WTC11 (cell line): ENCODE results near the gene TSPAN31. TPM values are rescaled to one million over a fixed set of nuclear protein-coding genes. Genes with fewer than 3 reads are reported as not detected.

Experiments used
- ATAC-seq: fragments of 200-7000 bp; cut with Tn5 transposase; 2 replicates; pipeline ENCODE4 v1.10.0; 2021; ENCODE audit warnings: mild to moderate bottlenecking, moderate library complexity
- CTCF ChIA-PET: fragments of 300-600 bp; sonication (Branson Sonifier 250); formaldehyde crosslinking; loops from one replicate; lab custom pipeline; 2021; ENCODE audit warnings: antibody characterized with exemption; lab: Charles Lee
- POLR2A ChIA-PET: fragments of 350-600 bp; sonication (Branson Sonifier 250); formaldehyde crosslinking; loops from one replicate; lab custom pipeline; 2021; ENCODE audit warnings: antibody characterized with exemption; lab: Charles Lee
- DNase-seq: peaks from one replicate; pipeline ENCODE4 v3.0.0; 2021; ENCODE audit warnings: low spot score
- H3K27ac Mint-ChIP-seq: 2 replicates; pipeline ENCODE4 v1.8.0; 2021; ENCODE audit warnings: mixed read lengths
- H3K27me3 Mint-ChIP-seq: 2 replicates; pipeline ENCODE4 v1.8.0; 2021; ENCODE audit warnings: low read depth, mild to moderate bottlenecking, moderate library complexity, mixed read lengths
- H3K36me3 Mint-ChIP-seq: 2 replicates; pipeline ENCODE4 v1.8.0; 2021; ENCODE audit warnings: mixed read lengths
- H3K4me1 Mint-ChIP-seq: 2 replicates; pipeline ENCODE4 v1.8.0; 2022; ENCODE audit warnings: mixed read lengths
- H3K4me3 Mint-ChIP-seq: 2 replicates; pipeline ENCODE4 v1.8.0; 2021; ENCODE audit warnings: mild to moderate bottlenecking, moderate library complexity, mixed read lengths
- H3K9me3 Mint-ChIP-seq: 2 replicates; pipeline ENCODE4 v1.8.0; 2021; ENCODE audit warnings: mixed read lengths
- E2F5 ChIP-seq: sonication (generic); formaldehyde crosslinking; IDR thresholded peaks from 2 replicates; pipeline ENCODE4 v1.8.1; 2022; ENCODE audit warnings: mild to moderate bottlenecking, moderate library complexity, missing genetic modification reagents
- ETV6 ChIP-seq: sonication (generic); formaldehyde crosslinking; IDR thresholded peaks from 2 replicates; pipeline ENCODE4 v1.8.1; 2022; ENCODE audit warnings: mild to moderate bottlenecking, missing genetic modification reagents
- IRF1 ChIP-seq: sonication (generic); formaldehyde crosslinking; IDR thresholded peaks from 2 replicates; pipeline ENCODE4 v1.8.0; 2023; ENCODE audit warnings: missing genetic modification reagents
- KAT7 ChIP-seq: sonication (generic); formaldehyde crosslinking; IDR thresholded peaks from 2 replicates; pipeline ENCODE4 v1.8.1; 2023; ENCODE audit warnings: missing genetic modification reagents, mild to moderate bottlenecking, borderline replicate concordance
- NR1H2 ChIP-seq: sonication (generic); formaldehyde crosslinking; IDR thresholded peaks from 2 replicates; pipeline ENCODE4 v1.9.0; 2021; ENCODE audit warnings: mild to moderate bottlenecking, moderate library complexity, missing genetic modification reagents
- PRDM15 ChIP-seq: sonication (generic); formaldehyde crosslinking; IDR thresholded peaks from 2 replicates; pipeline ENCODE4 v1.8.0; 2022; ENCODE audit warnings: missing genetic modification reagents
- PREB ChIP-seq: sonication (generic); formaldehyde crosslinking; IDR thresholded peaks from 2 replicates; pipeline ENCODE4 v1.8.1; 2022; ENCODE audit warnings: mild to moderate bottlenecking, missing genetic modification reagents, moderate library complexity, borderline replicate concordance
- RELA ChIP-seq: sonication (generic); formaldehyde crosslinking; IDR thresholded peaks from 2 replicates; pipeline ENCODE4 v1.8.1; 2022; ENCODE audit warnings: missing genetic modification reagents, mild to moderate bottlenecking, borderline replicate concordance
- RORB ChIP-seq: fragments of 250-450 bp; sonication (Bioruptor Pico); IDR thresholded peaks from 2 replicates; pipeline ENCODE4 v1.9.0; 2021; ENCODE audit warnings: mild to moderate bottlenecking
- SMAD3 ChIP-seq: sonication (generic); formaldehyde crosslinking; IDR thresholded peaks from 2 replicates; pipeline ENCODE4 v1.8.0; 2022; ENCODE audit warnings: missing genetic modification reagents, mild to moderate bottlenecking, borderline replicate concordance
- SOX15 ChIP-seq: fragments of 250-450 bp; sonication (Bioruptor Pico); IDR thresholded peaks from 2 replicates; pipeline ENCODE4 v1.9.0; 2021; ENCODE audit warnings: mild to moderate bottlenecking
- SP1 ChIP-seq: sonication (generic); formaldehyde crosslinking; conservative IDR thresholded peaks from 2 replicates; pipeline ENCODE4 v1.8.1; 2022; ENCODE audit warnings: missing genetic modification reagents
- USF1 ChIP-seq: sonication (generic); formaldehyde crosslinking; IDR thresholded peaks from 2 replicates; pipeline ENCODE4 v1.8.0; 2022; ENCODE audit warnings: mild to moderate bottlenecking, missing genetic modification reagents
- USF2 ChIP-seq: sonication (generic); formaldehyde crosslinking; IDR thresholded peaks from 2 replicates; pipeline ENCODE4 v1.8.1; 2023; ENCODE audit warnings: mild to moderate bottlenecking, missing genetic modification reagents, moderate library complexity
- ZBTB21 ChIP-seq: sonication (generic); formaldehyde crosslinking; IDR thresholded peaks from 2 replicates; pipeline ENCODE4 v1.8.1; 2023; ENCODE audit warnings: mild to moderate bottlenecking, missing genetic modification reagents, borderline replicate concordance
- ZNF232 ChIP-seq: sonication (generic); formaldehyde crosslinking; IDR thresholded peaks from 2 replicates; pipeline ENCODE4 v1.8.0; 2022; ENCODE audit warnings: mild to moderate bottlenecking, missing genetic modification reagents
- ZNF396 ChIP-seq: fragments of 250-450 bp; sonication (Bioruptor Pico); IDR thresholded peaks from 2 replicates; pipeline ENCODE4 v1.8.0; 2021; ENCODE audit warnings: mild to moderate bottlenecking, moderate library complexity, borderline replicate concordance
- ZNF423 ChIP-seq: fragments of 250-450 bp; sonication (Bioruptor Pico); IDR thresholded peaks from 2 replicates; pipeline ENCODE4 v2.1.2; 2022; ENCODE audit warnings: mild to moderate bottlenecking, moderate library complexity
- ZSCAN18 ChIP-seq: fragments of 250-450 bp; sonication (Bioruptor Pico); IDR thresholded peaks from 2 replicates; pipeline ENCODE4 v2.1.2; 2022; ENCODE audit warnings: mild to moderate bottlenecking, moderate library complexity
- total RNA-seq: library from RNA; stranded (reverse); gene quantifications from 3 replicates; pipeline ENCODE4 v1.2.3, GENCODE V29; 2021

Gene TSPAN31
- total RNA-seq, 1 experiment from 2014 or later: 9.9 TPM

GRCh38 chr12:57760347-57760982, 15.6 kb downstream of the TSPAN31 start (continued):
- TF ChIP-seq USF2 (CRISPR knock-in tag) (no peak), ZNF423 (CRISPR knock-in tag) (no peak), E2F5 (CRISPR knock-in tag) (no peak), NR1H2 (CRISPR knock-in tag) (no peak), PRDM15 (no peak), RELA (CRISPR knock-in tag) (no peak), ZNF396 (CRISPR knock-in tag) (no peak)

GRCh38 chr12:57761391-57761998, 16.7 kb downstream of the TSPAN31 start:
- ChIA-PET POLR2A (no interaction called here), CTCF (no interaction called here)
- no peak for DNase-seq
- Mint-ChIP-seq H3K9me3 (no peaks in the 10 kb centered on the region), H3K4me3 (no peak overlapping the region), H3K36me3 (no peaks in the 10 kb centered on the region), H3K4me1 (peaks cover 31% of the 10 kb centered on the region), H3K27me3 (peaks cover 99% of the 10 kb centered on the region), H3K27ac (no peak overlapping the region)
- TF ChIP-seq IRF1 (CRISPR knock-in tag) (no peak), ETV6 (CRISPR knock-in tag) (no peak), KAT7 (CRISPR knock-in tag) (no peak)
- no peak for ATAC-seq

GRCh38 chr12:57762463-57762862, 17.6 kb downstream of the TSPAN31 start:
- Mint-ChIP-seq H3K27me3 (peaks cover 99% of the 10 kb centered on the region), H3K27ac (no peak overlapping the region)
- no peak for ATAC-seq
- TF ChIP-seq ZNF423 (CRISPR knock-in tag): no peak
- no peak for TF ChIP-seq ZBTB21
- no peak for TF ChIP-seq ZNF232 (CRISPR knock-in tag)
- TF ChIP-seq SMAD3 (CRISPR knock-in tag): no peak
- no peak for TF ChIP-seq ZSCAN18
- TF ChIP-seq USF1: no peak
- TF ChIP-seq SP1 (CRISPR knock-in tag): no peak
- TF ChIP-seq PREB: no peak
- TF ChIP-seq RORB: no peak
- TF ChIP-seq SOX15 (CRISPR knock-in tag): no peak
- TF ChIP-seq, all 79 proteins: peak for 0
- H3K9me3 Mint-ChIP-seq: no peaks in the 10 kb centered on the region
- POLR2A ChIA-PET: no interaction called here
- CTCF ChIA-PET: no interaction called here
- no peak overlapping the region for H3K4me3 Mint-ChIP-seq
- peaks cover 32% of the 10 kb centered on the region for H3K4me1 Mint-ChIP-seq
- no peaks in the 10 kb centered on the region for H3K36me3 Mint-ChIP-seq
- DNase-seq: no peak
